Body of pancreas (tissue), 4 donors: ENCODE measurements around the gene KBTBD3.

ENCODE experiments used
- POLR2A ChIP-seq, 3 donors: fragments of 450-650 bp; IDR thresholded peaks; one replicate each; pipeline ENCODE4 v1.6.1; 2016; ENCODE audit warnings: antibody characterized with exemption in 3 of 3, mild to moderate bottlenecking in 2 of 3
- TF ChIP-seq, protein P1 (sequence below), 7 experiments: fragments of 450-650 bp in 4 of 7; fragments of 200-600 bp in 3 of 7; sonication (generic) in 3 of 7; IDR thresholded peaks; one replicate each; pipeline ENCODE4 v1.5.1; 2016 to 2019; ENCODE audit warnings: antibody characterized with exemption in 7 of 7

DNA sequence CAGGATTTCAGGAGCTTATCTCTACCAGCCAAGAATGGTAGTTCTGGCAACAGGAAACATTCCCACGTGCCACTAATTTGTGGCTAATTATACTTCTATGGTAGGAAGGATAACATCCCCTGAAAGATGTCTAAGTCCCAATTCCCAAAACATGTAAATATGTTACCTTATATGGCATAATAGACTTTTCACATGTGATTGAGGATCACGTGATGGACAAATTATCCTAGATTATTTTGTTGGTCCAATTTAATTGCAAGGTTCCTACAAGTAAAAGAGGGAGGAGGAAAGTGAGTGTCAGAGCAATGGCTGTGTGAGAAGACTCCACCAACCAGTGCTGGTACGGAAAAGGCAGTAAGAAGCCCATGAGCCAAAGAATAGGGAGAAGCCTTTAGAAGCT lies 45.2 kb downstream of the KBTBD3 start:
- TF ChIP-seq, protein P1, sequence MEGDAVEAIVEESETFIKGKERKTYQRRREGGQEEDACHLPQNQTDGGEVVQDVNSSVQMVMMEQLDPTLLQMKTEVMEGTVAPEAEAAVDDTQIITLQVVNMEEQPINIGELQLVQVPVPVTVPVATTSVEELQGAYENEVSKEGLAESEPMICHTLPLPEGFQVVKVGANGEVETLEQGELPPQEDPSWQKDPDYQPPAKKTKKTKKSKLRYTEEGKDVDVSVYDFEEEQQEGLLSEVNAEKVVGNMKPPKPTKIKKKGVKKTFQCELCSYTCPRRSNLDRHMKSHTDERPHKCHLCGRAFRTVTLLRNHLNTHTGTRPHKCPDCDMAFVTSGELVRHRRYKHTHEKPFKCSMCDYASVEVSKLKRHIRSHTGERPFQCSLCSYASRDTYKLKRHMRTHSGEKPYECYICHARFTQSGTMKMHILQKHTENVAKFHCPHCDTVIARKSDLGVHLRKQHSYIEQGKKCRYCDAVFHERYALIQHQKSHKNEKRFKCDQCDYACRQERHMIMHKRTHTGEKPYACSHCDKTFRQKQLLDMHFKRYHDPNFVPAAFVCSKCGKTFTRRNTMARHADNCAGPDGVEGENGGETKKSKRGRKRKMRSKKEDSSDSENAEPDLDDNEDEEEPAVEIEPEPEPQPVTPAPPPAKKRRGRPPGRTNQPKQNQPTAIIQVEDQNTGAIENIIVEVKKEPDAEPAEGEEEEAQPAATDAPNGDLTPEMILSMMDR (IDR thresholded peaks at IDR 0.05): no peak
- TF ChIP-seq POLR2A (IDR thresholded peaks at IDR 0.05): no peak
